GM19324 (cell line): Measurements from ENCODE around the gene SPRR2F.

ENCODE experiments used
- ATAC-seq: cut with Tn5 transposase; IDR thresholded peaks from one replicate; pipeline ENCODE4 v1.9.1; 2021; ENCODE audit warnings: mild to moderate bottlenecking, moderate library complexity; ENCODE audit not compliant: unreplicated experiment, low FRiP score

The SPRR2F gene

GRCh38 chr1:153081736-153082135, 31.6 kb downstream of the SPRR2F start:
- ATAC-seq: no peak

GRCh38 chr1:153072806-153073726, 40.2 kb downstream of the SPRR2F start:
- no peak for ATAC-seq

- no peak for ATAC-seq
Measured at GRCh38 chr1:153071511-153071910, 41.8 kb downstream of the SPRR2F start, which contains the start of gene SPRR2B. TSS of gene SPRR2B (minus strand) at chr1:153071611. CDS start at chr1:153070839, 772 bp downstream.

GRCh38 chr1:153070243-153070642, 43.1 kb downstream of the SPRR2F start:
- no peak for ATAC-seq
